ENCODE results near the gene COQ7. TPM values are rescaled to one million over a fixed set of nuclear protein-coding genes. Genes with fewer than 3 reads are reported as not detected.
A peak's percentile ranks its signal among the peaks of the same experiment; 100 is the strongest.

COQ7 gene
- total and polyA plus RNA-seq, 7 experiments from 2014 or later: 16.7 to 20.4 (median 19.3) TPM

GRCh38 chr16:19033761-19034160 lies 33.7 kb upstream of the COQ7 start:
- Histone ChIP-seq H3K4me3 (ENCODE audit: low read length) (no peak overlapping the region), H3K4me1 (ENCODE audit: control insufficient read depth in 2 of 2, insufficient read depth in 2 of 2, low read length in 2 of 2) (no peaks in the 10 kb centered on the region), H3K27ac (ENCODE audit: low read depth, low read length) (no peak overlapping the region), H3K9me3 (ENCODE audit: control insufficient read depth in 2 of 3, low read length in 3 of 3) (no peaks in the 10 kb centered on the region), H3K36me3 (ENCODE audit: control insufficient read depth in 2 of 3, insufficient read depth in 3 of 3, low read length in 3 of 3) (no peaks in the 10 kb centered on the region), H3K27me3 (ENCODE audit: control insufficient read depth in 2 of 2, insufficient read depth in 2 of 2, low read length in 2 of 2) (no peaks in the 10 kb centered on the region)
- peaks cover 0 to 15% (median 4%) of the 10 kb centered on the region in 5 donors for H3K27me3 Mint-ChIP-seq
- ATAC-seq (no peak), DNase-seq (no peak)
- H3K36me3 Mint-ChIP-seq: peaks cover 0 to 7% (median 0%) of the 10 kb centered on the region in 5 donors
- ChIA-PET POLR2A (no interaction called here), CTCF (no interaction called here)
- H3K4me1 Mint-ChIP-seq: no peaks in the 10 kb centered on the region
- H3K4me3 Mint-ChIP-seq: no peak overlapping the region
- intact Hi-C loops (cut with micrococcal nuclease): no loop called here
- no peak overlapping the region for H3K27ac Mint-ChIP-seq
- peaks cover 0 to 33% (median 4%) of the 10 kb centered on the region in 11 donors for H3K9me3 Mint-ChIP-seq

GRCh38 chr16:19040400-19040799 lies 27.0 kb upstream of the COQ7 start:
- no peak overlapping the region for H3K27ac Mint-ChIP-seq
- intact Hi-C loops (cut with micrococcal nuclease): no loop called here
- DNase-seq (no peak), ATAC-seq (no peak)
- Histone ChIP-seq H3K9me3 (ENCODE audit: control insufficient read depth in 2 of 3, low read length in 3 of 3) (no peaks in the 10 kb centered on the region), H3K4me1 (ENCODE audit: control insufficient read depth in 2 of 2, insufficient read depth in 2 of 2, low read length in 2 of 2) (no peaks in the 10 kb centered on the region), H3K4me3 (ENCODE audit: low read length) (no peak overlapping the region), H3K27me3 (ENCODE audit: control insufficient read depth in 2 of 2, insufficient read depth in 2 of 2, low read length in 2 of 2) (no peaks in the 10 kb centered on the region), H3K27ac (ENCODE audit: low read depth, low read length) (no peak overlapping the region), H3K36me3 (ENCODE audit: control insufficient read depth in 2 of 3, insufficient read depth in 3 of 3, low read length in 3 of 3) (no peaks in the 10 kb centered on the region)
- H3K36me3 Mint-ChIP-seq: no peaks in the 10 kb centered on the region
- ChIA-PET CTCF (no interaction called here), POLR2A (no interaction called here)
- H3K4me1 Mint-ChIP-seq: no peaks in the 10 kb centered on the region
- no peak overlapping the region for H3K4me3 Mint-ChIP-seq
- H3K9me3 Mint-ChIP-seq: peaks cover 0 to 27% (median 5%) of the 10 kb centered on the region in 11 donors
- H3K27me3 Mint-ChIP-seq: peaks cover under 1 to 6% (median 3%) of the 10 kb centered on the region in 5 donors

DNA sequence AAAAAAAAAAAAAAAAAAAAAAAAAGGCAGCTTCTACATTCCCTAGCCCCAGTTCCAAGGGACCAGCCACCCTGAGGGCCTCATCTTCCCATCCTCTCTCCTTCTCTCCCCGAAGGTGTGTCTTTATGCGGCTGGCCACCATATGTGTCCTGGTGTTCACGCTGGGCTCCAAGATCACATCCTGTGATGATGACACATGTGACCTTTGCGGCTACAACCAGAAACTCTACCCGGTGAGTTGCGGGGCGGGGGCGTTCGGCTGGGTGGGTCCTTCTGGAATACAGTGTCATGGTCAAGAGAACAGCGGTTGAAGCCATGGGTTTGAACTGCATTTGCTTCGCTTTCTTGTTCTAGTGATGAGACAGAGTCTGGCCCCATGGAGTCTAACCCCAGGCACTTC lies 22.6 kb upstream of the COQ7 start:
- Mint-ChIP-seq H3K27ac (no peak overlapping the region), H3K36me3 (no peaks in the 10 kb centered on the region), H3K4me1 (no peaks in the 10 kb centered on the region), H3K9me3 (peaks cover 0 to 5% (median 0%) of the 10 kb centered on the region in 11 donors), H3K4me3 (no peak overlapping the region), H3K27me3 (peaks cover 0 to 6% (median 3%) of the 10 kb centered on the region in 5 donors)
- H3K27me3 ChIP-seq (ENCODE audit: control insufficient read depth in 2 of 2, insufficient read depth in 2 of 2, low read length in 2 of 2): no peaks in the 10 kb centered on the region
- DNase-seq (no peak), ATAC-seq (no peak)
- H3K9me3 ChIP-seq (ENCODE audit: control insufficient read depth in 2 of 3, low read length in 3 of 3): no peaks in the 10 kb centered on the region
- H3K27ac ChIP-seq (ENCODE audit: low read depth, low read length): no peak overlapping the region
- no peak overlapping the region for H3K4me3 ChIP-seq (ENCODE audit: low read length)
- intact Hi-C loops (cut with micrococcal nuclease): no loop called here
- ChIA-PET CTCF (no interaction called here), POLR2A (no interaction called here)
- no peaks in the 10 kb centered on the region for H3K4me1 ChIP-seq (ENCODE audit: control insufficient read depth in 2 of 2, insufficient read depth in 2 of 2, low read length in 2 of 2)
- no peaks in the 10 kb centered on the region for H3K36me3 ChIP-seq (ENCODE audit: control insufficient read depth in 2 of 3, insufficient read depth in 3 of 3, low read length in 3 of 3)

DNA sequence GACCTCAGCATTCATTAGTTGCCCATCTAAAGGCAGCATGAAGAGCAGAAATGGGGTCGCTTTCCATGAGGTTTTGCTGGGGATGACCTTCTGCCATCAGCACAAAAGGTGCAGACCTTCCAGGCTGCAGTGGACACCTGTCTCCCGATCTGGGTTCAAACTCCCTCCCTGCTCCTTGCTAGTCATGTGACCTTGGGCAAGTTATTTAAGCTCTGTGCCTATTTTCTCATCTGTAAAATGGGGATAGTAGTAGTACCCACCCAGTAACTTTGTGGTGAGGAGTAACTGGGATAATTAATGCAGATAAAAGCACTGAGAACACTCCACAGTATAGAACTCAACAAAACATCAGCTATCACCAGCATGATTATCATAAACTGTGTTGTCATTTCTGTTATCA lies 21.4 kb upstream of the COQ7 start:
- intact Hi-C loops (cut with micrococcal nuclease): no loop called here
- no peak overlapping the region for H3K27ac ChIP-seq (ENCODE audit: low read depth, low read length)
- H3K36me3 ChIP-seq (ENCODE audit: control insufficient read depth in 2 of 3, insufficient read depth in 3 of 3, low read length in 3 of 3): no peaks in the 10 kb centered on the region
- ChIA-PET POLR2A (no interaction called here), CTCF (interaction anchor here (1.1 kb wide), 1 partner anchor 245 kb away, joined by 3 read pairs; the partner anchor contains the start of gene ARL6IP1)
- DNase-seq: no peak
- no peaks in the 10 kb centered on the region for H3K27me3 ChIP-seq (ENCODE audit: control insufficient read depth in 2 of 2, insufficient read depth in 2 of 2, low read length in 2 of 2)
- H3K4me1 ChIP-seq (ENCODE audit: control insufficient read depth in 2 of 2, insufficient read depth in 2 of 2, low read length in 2 of 2): no peaks in the 10 kb centered on the region
- H3K36me3 Mint-ChIP-seq: no peaks in the 10 kb centered on the region
- no peak overlapping the region for H3K4me3 Mint-ChIP-seq
- H3K27me3 Mint-ChIP-seq: peaks cover 0 to 4% (median 0%) of the 10 kb centered on the region in 5 donors
- H3K4me3 ChIP-seq (ENCODE audit: low read length): no peak overlapping the region
- peaks cover 0 to 3% (median 0%) of the 10 kb centered on the region in 11 donors for H3K9me3 Mint-ChIP-seq
- H3K27ac Mint-ChIP-seq: no peak overlapping the region
- ATAC-seq: no peak
- H3K9me3 ChIP-seq (ENCODE audit: control insufficient read depth in 2 of 3, low read length in 3 of 3): no peaks in the 10 kb centered on the region
- no peaks in the 10 kb centered on the region for H3K4me1 Mint-ChIP-seq

- intact Hi-C loops (cut with micrococcal nuclease): no loop called here
- Histone ChIP-seq H3K36me3 (ENCODE audit: control insufficient read depth in 2 of 3, insufficient read depth in 3 of 3, low read length in 3 of 3) (no peaks in the 10 kb centered on the region), H3K4me3 (ENCODE audit: low read length) (no peak overlapping the region), H3K4me1 (ENCODE audit: control insufficient read depth in 2 of 2, insufficient read depth in 2 of 2, low read length in 2 of 2) (no peaks in the 10 kb centered on the region), H3K9me3 (ENCODE audit: control insufficient read depth in 2 of 3, low read length in 3 of 3) (no peaks in the 10 kb centered on the region), H3K27me3 (ENCODE audit: control insufficient read depth in 2 of 2, insufficient read depth in 2 of 2, low read length in 2 of 2) (no peaks in the 10 kb centered on the region), H3K27ac (ENCODE audit: low read depth, low read length) (no peak overlapping the region)
- H3K36me3 Mint-ChIP-seq: no peaks in the 10 kb centered on the region
- no peak overlapping the region for H3K4me3 Mint-ChIP-seq
- no peak for ATAC-seq
- H3K9me3 Mint-ChIP-seq: no peaks in the 10 kb centered on the region
- ChIA-PET POLR2A (no interaction called here), CTCF (no interaction called here)
- peaks cover 0 to 10% (median 0%) of the 10 kb centered on the region in 5 donors for H3K27me3 Mint-ChIP-seq
- DNase-seq: no peak
- H3K27ac Mint-ChIP-seq: no peak overlapping the region
- peaks cover 0 to 10% (median 5%) of the 10 kb centered on the region in 7 donors for H3K4me1 Mint-ChIP-seq
Observed at GRCh38 chr16:19062706-19063105, 4.7 kb upstream of the COQ7 start.

- peaks cover 0 to 5% (median 0%) of the 10 kb centered on the region in 5 donors for H3K27me3 Mint-ChIP-seq
- H3K4me1 Mint-ChIP-seq: peaks cover 0 to 24% (median 10%) of the 10 kb centered on the region in 7 donors
- no peak for DNase-seq
Observed at GRCh38 chr16:19066988-19067348, 446 bp upstream of the COQ7 start.

More at GRCh38 chr16:19066988-19067348, 446 bp upstream of the COQ7 start:
- no peaks in the 10 kb centered on the region for H3K36me3 ChIP-seq (ENCODE audit: control insufficient read depth in 2 of 3, insufficient read depth in 3 of 3, low read length in 3 of 3)
- ChIA-PET POLR2A (interaction anchor here (0.6 to 1.8 kb wide), 9 partner anchors 18 to 488 kb away, joined by 3 to 10 read pairs (median 3); partner anchors contain the start of genes ARL6IP1, CCP110, RPS15A and VPS35L), CTCF (no interaction called here)
- peak overlapping the region; percentile 100 for H3K27ac ChIP-seq (ENCODE audit: low read depth, low read length)
- H3K9me3 ChIP-seq (ENCODE audit: control insufficient read depth in 2 of 3, low read length in 3 of 3): no peaks in the 10 kb centered on the region
- Mint-ChIP-seq H3K9me3 (no peaks in the 10 kb centered on the region), H3K4me3 (peak overlapping the region; percentile 86 to 97 (median 95)), H3K27ac (peak overlapping the region; percentile 88 to 100 (median 98)), H3K36me3 (peaks cover 0 to 5% (median 3%) of the 10 kb centered on the region in 5 donors)
- H3K4me3 ChIP-seq (ENCODE audit: low read length): no peak overlapping the region
- no peak for ATAC-seq
- peaks cover 5 to 10% of the 10 kb centered on the region in 2 donors for H3K4me1 ChIP-seq (ENCODE audit: control insufficient read depth in 2 of 2, insufficient read depth in 2 of 2, low read length in 2 of 2)
- intact Hi-C loops (cut with micrococcal nuclease): loop anchor here (1.0 to 5.0 kb wide), 12 partner anchors 19 to 1835 kb away; partner anchors contain the start of genes ARL6IP1 (in 2 of the 2), CCP110 (in 2 of the 2), RPS15A (in 2 of the 2) and SMG1 (in 2 of the 2)
- H3K27me3 ChIP-seq (ENCODE audit: control insufficient read depth in 2 of 2, insufficient read depth in 2 of 2, low read length in 2 of 2): no peaks in the 10 kb centered on the region

All from naive thymus-derived CD4-positive, alpha-beta T cell (primary cell).